ENCODE results near the gene GLIPR2. TPM values are rescaled to one million over a fixed set of nuclear protein-coding genes. Genes with fewer than 3 reads are reported as not detected.
"Not testable (repeated sequence)": the region's sequence is repeated elsewhere in the genome, so short reads cannot be mapped to it uniquely, and the experiment has no call there.

Gene GLIPR2
- total RNA-seq, 2 experiments from 2014 or later: 5.3 to 6.6 TPM

GRCh38 chr9:36146651-36147050, 10.1 kb downstream of the GLIPR2 start:
- H3K4me3 Mint-ChIP-seq: no peak overlapping the region

GRCh38 chr9:36147441-36148175, 11.1 kb downstream of the GLIPR2 start:
- no peak for DNase-seq
- H3K4me3 Mint-ChIP-seq: no peak overlapping the region
- H3K9me3 Mint-ChIP-seq: peaks cover 12% of the 10 kb centered on the region
- no peak overlapping the region for H3K27ac Mint-ChIP-seq
- no peaks in the 10 kb centered on the region for H3K27me3 Mint-ChIP-seq
- peaks cover 77% of the 10 kb centered on the region for H3K4me1 Mint-ChIP-seq
- peaks cover 26% of the 10 kb centered on the region for H3K36me3 Mint-ChIP-seq

More at GRCh38 chr9:36146651-36147050, 10.1 kb downstream of the GLIPR2 start:
- peaks cover 26% of the 10 kb centered on the region for H3K36me3 Mint-ChIP-seq
- DNase-seq: no peak
- no peaks in the 10 kb centered on the region for H3K27me3 Mint-ChIP-seq
- no peak overlapping the region for H3K27ac Mint-ChIP-seq
- peaks cover 76% of the 10 kb centered on the region for H3K4me1 Mint-ChIP-seq
- peaks cover 12% of the 10 kb centered on the region for H3K9me3 Mint-ChIP-seq

- peak; percentile 85 for DNase-seq
- Mint-ChIP-seq H3K4me1 (peaks cover 74% of the 10 kb centered on the region), H3K27me3 (no peaks in the 10 kb centered on the region), H3K9me3 (peaks cover 12% of the 10 kb centered on the region), H3K4me3 (no peak overlapping the region), H3K27ac (no peak overlapping the region), H3K36me3 (peaks cover 26% of the 10 kb centered on the region)
Measured at GRCh38 chr9:36148311-36149051, 11.9 kb downstream of the GLIPR2 start.

GRCh38 chr9:36149197-36149596, 12.7 kb downstream of the GLIPR2 start:
- DNase-seq: no peak
- Mint-ChIP-seq H3K4me1 (peaks cover 70% of the 10 kb centered on the region), H3K4me3 (no peak overlapping the region), H3K27ac (no peak overlapping the region), H3K9me3 (peaks cover 12% of the 10 kb centered on the region), H3K36me3 (peaks cover 26% of the 10 kb centered on the region), H3K27me3 (no peaks in the 10 kb centered on the region)

- H3K36me3 Mint-ChIP-seq: peaks cover 14% of the 10 kb centered on the region
- no peaks in the 10 kb centered on the region for H3K27me3 Mint-ChIP-seq
- no peak for DNase-seq
- peaks cover 6% of the 10 kb centered on the region for H3K9me3 Mint-ChIP-seq
- H3K27ac Mint-ChIP-seq: peak overlapping the region; percentile 89
- H3K4me1 Mint-ChIP-seq: peaks cover 61% of the 10 kb centered on the region
- H3K4me3 Mint-ChIP-seq: peak overlapping the region; percentile 36
Measured at GRCh38 chr9:36150574-36151315, 14.2 kb downstream of the GLIPR2 start.

- DNase-seq: peak; percentile 86
- H3K27me3 Mint-ChIP-seq: no peaks in the 10 kb centered on the region
- H3K4me3 Mint-ChIP-seq: peak overlapping the region; percentile 63
- H3K4me1 Mint-ChIP-seq: peaks cover 60% of the 10 kb centered on the region
- no peaks in the 10 kb centered on the region for H3K9me3 Mint-ChIP-seq
- peak overlapping the region; percentile 89 for H3K27ac Mint-ChIP-seq
- H3K36me3 Mint-ChIP-seq: peaks cover 10% of the 10 kb centered on the region
Measured at GRCh38 chr9:36151316-36152210, 15.0 kb downstream of the GLIPR2 start.

- DNase-seq: no peak
- no peak overlapping the region for H3K4me3 Mint-ChIP-seq
- H3K9me3 Mint-ChIP-seq: no peaks in the 10 kb centered on the region
- H3K27me3 Mint-ChIP-seq: no peaks in the 10 kb centered on the region
- H3K27ac Mint-ChIP-seq: peak overlapping the region; percentile 65
- peaks cover 7% of the 10 kb centered on the region for H3K36me3 Mint-ChIP-seq
- H3K4me1 Mint-ChIP-seq: peaks cover 51% of the 10 kb centered on the region
Measured at GRCh38 chr9:36152741-36153438, 16.4 kb downstream of the GLIPR2 start.

GRCh38 chr9:36153746-36154145, 17.2 kb downstream of the GLIPR2 start:
- Mint-ChIP-seq H3K27ac (no peak overlapping the region), H3K36me3 (peaks cover 12% of the 10 kb centered on the region), H3K4me1 (peaks cover 48% of the 10 kb centered on the region)

GRCh38 chr9:36154331-36154952, 17.9 kb downstream of the GLIPR2 start:
- Mint-ChIP-seq H3K4me1 (peaks cover 43% of the 10 kb centered on the region), H3K4me3 (no peak overlapping the region), H3K36me3 (peaks cover 12% of the 10 kb centered on the region), H3K27me3 (no peaks in the 10 kb centered on the region), H3K9me3 (no peaks in the 10 kb centered on the region), H3K27ac (peak overlapping the region; percentile 43)
- no peak for DNase-seq

More at GRCh38 chr9:36153746-36154145, 17.2 kb downstream of the GLIPR2 start:
- H3K27me3 Mint-ChIP-seq: no peaks in the 10 kb centered on the region
- no peak for DNase-seq
- no peaks in the 10 kb centered on the region for H3K9me3 Mint-ChIP-seq
- H3K4me3 Mint-ChIP-seq: no peak overlapping the region

- Mint-ChIP-seq H3K9me3 (no peaks in the 10 kb centered on the region), H3K27ac (no peak overlapping the region), H3K27me3 (no peaks in the 10 kb centered on the region), H3K4me3 (no peak overlapping the region), H3K36me3 (peaks cover 10% of the 10 kb centered on the region), H3K4me1 (peaks cover 32% of the 10 kb centered on the region)
- DNase-seq: no peak
Measured at GRCh38 chr9:36156116-36156515, 19.6 kb downstream of the GLIPR2 start.

GRCh38 chr9:36158122-36158521, 21.6 kb downstream of the GLIPR2 start:
- Mint-ChIP-seq H3K36me3 (peaks cover 10% of the 10 kb centered on the region), H3K27me3 (no peaks in the 10 kb centered on the region), H3K27ac (no peak overlapping the region), H3K4me1 (peaks cover 19% of the 10 kb centered on the region), H3K9me3 (no peaks in the 10 kb centered on the region), H3K4me3 (no peak overlapping the region)
- no peak for DNase-seq

- Mint-ChIP-seq H3K36me3 (peaks cover 10% of the 10 kb centered on the region), H3K4me3 (no peak overlapping the region), H3K27ac (no peak overlapping the region), H3K4me1 (peaks cover 15% of the 10 kb centered on the region), H3K9me3 (no peaks in the 10 kb centered on the region), H3K27me3 (no peaks in the 10 kb centered on the region)
- DNase-seq: no peak
Measured at GRCh38 chr9:36158917-36159316, 22.4 kb downstream of the GLIPR2 start.

GRCh38 chr9:36159509-36159908, 23.0 kb downstream of the GLIPR2 start:
- not testable (repeated sequence) for H3K27ac Mint-ChIP-seq, H3K9me3 Mint-ChIP-seq, DNase-seq, H3K4me3 Mint-ChIP-seq, H3K4me1 Mint-ChIP-seq, H3K36me3 Mint-ChIP-seq, H3K27me3 Mint-ChIP-seq

All from activated naive CD8-positive, alpha-beta T cell treated with anti-CD3 and anti-CD28 coated beads for 36 hours (primary cell).